Fibroblast of pulmonary artery (primary cell): ENCODE measurements around the gene SH3GL1.

Source experiments
- DNase-seq: peaks from one replicate; pipeline ENCODE4 v3.0.0-alpha.2; 2010; ENCODE audit warnings: low read depth
- H3K4me3 ChIP-seq: replicated peaks from 2 replicates; pipeline ENCODE4 v1.5.1; 2011; ENCODE audit warnings: low read depth, mild to moderate bottlenecking, control low read depth, low read length, moderate library complexity
- CTCF ChIP-seq: IDR thresholded peaks from 2 replicates; pipeline ENCODE4 v1.5.1; 2011; ENCODE audit warnings: mild to moderate bottlenecking, control low read depth, low read length, inconsistent platforms; ENCODE audit errors: missing control alignments

Gene SH3GL1

GRCh38 chr19:4322942-4323665 is 77.2 kb downstream of the SH3GL1 start:
- no peak overlapping the region for H3K4me3 ChIP-seq
- DNase-seq, result no peak
- TF ChIP-seq CTCF, result no peak

- no peak for TF ChIP-seq CTCF
- H3K4me3 ChIP-seq, result no peak overlapping the region
- no peak for DNase-seq
Observed at GRCh38 chr19:4320419-4320818, 79.9 kb downstream of the SH3GL1 start.

- no peak for TF ChIP-seq CTCF
- H3K4me3 ChIP-seq, result no peak overlapping the region
Observed at GRCh38 chr19:4319067-4319718, 81.2 kb downstream of the SH3GL1 start.

GRCh38 chr19:4318460-4318859 is 81.9 kb downstream of the SH3GL1 start:
- no peak overlapping the region for H3K4me3 ChIP-seq
- TF ChIP-seq CTCF, result no peak
- DNase-seq, result no peak

More at GRCh38 chr19:4319067-4319718, 81.2 kb downstream of the SH3GL1 start:
- no peak for DNase-seq

GRCh38 chr19:4316956-4317355 is 83.4 kb downstream of the SH3GL1 start:
- TF ChIP-seq CTCF, result no peak
- no peak for DNase-seq
- no peak overlapping the region for H3K4me3 ChIP-seq

- no peak for DNase-seq
- H3K4me3 ChIP-seq, result no peak overlapping the region
- TF ChIP-seq CTCF, result no peak
Observed at GRCh38 chr19:4313847-4314490, 86.4 kb downstream of the SH3GL1 start.
